Stomach (tissue), 4 donors: ENCODE data around the gene CASTOR1.

Experiments used
- CTCF ChIP-seq, 7 experiments: fragments of 450-650 bp in 4 of 7; fragments of 200-600 bp in 3 of 7; sonication (generic) in 3 of 7; IDR thresholded peaks; one replicate each; pipeline ENCODE4 v1.5.1; 2016 to 2019; ENCODE audit warnings: antibody characterized with exemption in 7 of 7, control low read depth in 2 of 7, mild to moderate bottlenecking in 1 of 7
- POLR2A ChIP-seq, 4 donors: fragments of 450-650 bp; IDR thresholded peaks; one replicate each; pipeline ENCODE4 v1.6.1; 2016; ENCODE audit warnings: antibody characterized with exemption in 4 of 4, control low read depth in 2 of 4, mild to moderate bottlenecking in 1 of 4, moderate library complexity in 1 of 4

- TF ChIP-seq CTCF (IDR thresholded peaks at IDR 0.05) = no peak
- TF ChIP-seq POLR2A (IDR thresholded peaks at IDR 0.05) = no peak
Observed at GRCh38 chr22:30308518-30309230, 19.4 kb upstream of the CASTOR1 start.
